GM12892 (cell line): ENCODE measurements around the gene ALK.

Experiments used
- POLR2A ChIP-seq: IDR thresholded peaks from 2 replicates; pipeline ENCODE4 v1.6.1; 2011; ENCODE audit warnings: low read depth, low read length, control low read depth
- POLR2AphosphoS5 ChIP-seq: IDR thresholded peaks from 2 replicates; pipeline ENCODE4 v1.6.1; 2011; ENCODE audit warnings: low read depth, low read length, control low read depth

DNA sequence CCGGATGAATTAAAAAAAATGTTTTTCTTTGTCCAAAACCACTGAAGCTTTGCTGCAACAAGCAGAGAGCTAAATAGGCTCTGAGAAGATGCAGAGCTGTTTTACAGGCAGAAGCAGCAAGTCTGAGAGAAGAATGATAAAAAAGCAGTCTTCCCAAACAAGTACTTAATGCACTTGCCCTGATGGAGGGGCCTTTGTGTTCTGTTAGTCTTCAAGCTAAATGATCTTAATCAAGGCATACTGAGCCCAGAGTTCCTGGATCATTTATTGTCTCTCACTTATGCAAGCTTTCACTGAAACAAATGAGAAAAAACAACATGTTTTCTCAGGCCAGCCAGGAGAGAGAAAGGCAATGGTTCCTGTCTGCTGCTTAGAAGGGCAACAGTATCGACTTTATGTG is 653.7 kb downstream of the ALK start:
- TF ChIP-seq POLR2AphosphoS5 = no peak
- no peak for TF ChIP-seq POLR2A
